GM23338 (cell line): ENCODE results near the gene CFAP97D2. TPM values are rescaled to one million over a fixed set of nuclear protein-coding genes. Genes with fewer than 3 reads are reported as not detected.
A peak's percentile ranks its signal among the peaks of the same experiment; 100 is the strongest.

Experiments used
- ATAC-seq: fragments of 200-7000 bp; cut with Tn5 transposase; 3 replicates; pipeline ENCODE4 v1.9.1; 2020
- DNase-seq: peaks from one replicate; pipeline ENCODE4 v3.0.0-alpha.2; 2015; ENCODE audit warnings: low spot score
- H2AFZ ChIP-seq: fragments of 200-600 bp; sonication (generic); 2 replicates; pipeline ENCODE4 v1.8.0; 2016; ENCODE audit warnings: antibody characterized with exemption, mild to moderate bottlenecking, moderate library complexity
- H3F3A ChIP-seq: fragments of 200-600 bp; sonication (generic); replicated peaks from 2 replicates; pipeline ENCODE4 v1.8.0; 2017; ENCODE audit warnings: antibody characterized with exemption, mixed run types, low read depth
- H3K27ac ChIP-seq: fragments of 200-600 bp; sonication (generic); 2 replicates; pipeline ENCODE4 v1.6.1; 2016; ENCODE audit warnings: low read depth
- H3K27me3 ChIP-seq: fragments of 200-600 bp; sonication (generic); 2 replicates; pipeline ENCODE4 v1.8.0; 2016; ENCODE audit warnings: mild to moderate bottlenecking, mixed run types, moderate library complexity; ENCODE audit not compliant: insufficient read depth
- H3K36me3 ChIP-seq: fragments of 200-600 bp; sonication (generic); 2 replicates; pipeline ENCODE4 v1.8.0; 2016; ENCODE audit warnings: mild to moderate bottlenecking; ENCODE audit not compliant: insufficient read depth
- H3K4me1 ChIP-seq: fragments of 200-600 bp; sonication (generic); 2 replicates; pipeline ENCODE4 v1.8.0; 2016; ENCODE audit warnings: mild to moderate bottlenecking, moderate library complexity; ENCODE audit not compliant: insufficient read depth
- H3K4me2 ChIP-seq: fragments of 200-600 bp; sonication (generic); 2 replicates; pipeline ENCODE4 v1.7.1; 2017; ENCODE audit warnings: mixed run types
- H3K4me3 ChIP-seq: fragments of 200-600 bp; sonication (generic); 2 replicates; pipeline ENCODE4 v1.6.1; 2016; ENCODE audit warnings: mixed run types
- H3K79me2 ChIP-seq: fragments of 200-600 bp; sonication (generic); replicated peaks from 2 replicates; pipeline ENCODE4 v1.8.0; 2017; ENCODE audit warnings: mild to moderate bottlenecking; ENCODE audit not compliant: insufficient read depth
- H3K9me2 ChIP-seq: fragments of 200-600 bp; sonication (generic); 2 replicates; pipeline ENCODE4 v1.8.0; 2017; ENCODE audit not compliant: insufficient read depth
- H4K20me1 ChIP-seq: fragments of 200-600 bp; sonication (generic); replicated peaks from 2 replicates; pipeline ENCODE4 v1.8.0; 2017; ENCODE audit warnings: mild to moderate bottlenecking; ENCODE audit not compliant: insufficient read depth
- H3K27ac Mint-ChIP-seq: 2 replicates; pipeline ENCODE4 v1.8.0; 2020; ENCODE audit warnings: inconsistent platforms, mild to moderate bottlenecking, moderate library complexity, mixed read lengths
- H3K27me3 Mint-ChIP-seq: 3 replicates; pipeline ENCODE4 v1.8.0; 2022; ENCODE audit warnings: low read depth, mild to moderate bottlenecking, moderate library complexity, mixed read lengths, inconsistent platforms; ENCODE audit not compliant: insufficient read depth, poor library complexity
- H3K36me3 Mint-ChIP-seq: 3 replicates; pipeline ENCODE4 v1.8.0; 2021; ENCODE audit warnings: low read depth, mild to moderate bottlenecking, inconsistent platforms, moderate library complexity, mixed read lengths
- H3K4me1 Mint-ChIP-seq: 3 replicates; pipeline ENCODE4 v1.8.0; 2020; ENCODE audit warnings: mild to moderate bottlenecking, inconsistent platforms, mixed read lengths
- H3K4me3 Mint-ChIP-seq: 3 replicates; pipeline ENCODE4 v1.8.0; 2021; ENCODE audit warnings: moderate library complexity, mild to moderate bottlenecking, inconsistent platforms, mixed read lengths
- H3K9me3 Mint-ChIP-seq: 3 replicates; pipeline ENCODE4 v1.8.0; 2020; ENCODE audit warnings: moderate library complexity, mild to moderate bottlenecking, inconsistent platforms, mixed read lengths
- CREB1 ChIP-seq: fragments of 250-450 bp; sonication (Bioruptor Pico); IDR thresholded peaks from 2 replicates; pipeline ENCODE4 v1.5.0; 2020; ENCODE audit warnings: low read depth, mild to moderate bottlenecking, moderate library complexity
- EZH2 ChIP-seq: fragments of 200-600 bp; sonication (generic); IDR thresholded peaks from one replicate; pipeline ENCODE4 v1.8.0; 2017; ENCODE audit warnings: antibody characterized with exemption, mild to moderate bottlenecking, low read depth; ENCODE audit not compliant: unreplicated experiment
- JUNB ChIP-seq: IDR thresholded peaks from one replicate; pipeline ENCODE4 v1.6.1; 2016; ENCODE audit warnings: antibody characterized with exemption; ENCODE audit not compliant: unreplicated experiment
- NANOG ChIP-seq: IDR thresholded peaks from 2 replicates; pipeline ENCODE4 v1.6.1; 2016; ENCODE audit warnings: antibody characterized with exemption, borderline replicate concordance
- STAT1 ChIP-seq: IDR thresholded peaks from one replicate; pipeline ENCODE4 v1.6.1; 2016; ENCODE audit warnings: antibody characterized with exemption; ENCODE audit not compliant: unreplicated experiment
- ZNF114 ChIP-seq: fragments of 250-450 bp; sonication (Bioruptor Pico); IDR thresholded peaks from 2 replicates; pipeline ENCODE4 v1.5.0; 2020; ENCODE audit warnings: mild to moderate bottlenecking, moderate library complexity
- ZNF331 ChIP-seq: fragments of 250-450 bp; sonication (Bioruptor Pico); IDR thresholded peaks from 2 replicates; pipeline ENCODE4 v1.5.0; 2020; ENCODE audit warnings: low read depth, mild to moderate bottlenecking, moderate library complexity
- ZNF462 ChIP-seq: fragments of 250-450 bp; sonication (Bioruptor Pico); IDR thresholded peaks from 2 replicates; pipeline ENCODE4 v1.5.0; 2020; ENCODE audit warnings: mild to moderate bottlenecking, moderate library complexity
- polyA plus RNA-seq: library from polyadenylated mRNA; unstranded; fragments of >200 nt; fragmentation: Nextera tagmentation; extraction: Ambion mirVana; gene quantifications from 2 replicates; pipeline ENCODE4 v1.2.1, GENCODE V29; 2016
- total RNA-seq: library from RNA; depleted of rRNA; stranded (reverse); fragments of >200 nt; shearing (Covaris generic); gene quantifications from 2 replicates; pipeline ENCODE4 v1.2.3, GENCODE V29; 2014
- TF ChIP-seq, protein P1 (sequence below), 2 experiments: fragments of 200-600 bp in 1 of 2; sonication (generic) in 1 of 2; conservative IDR thresholded peaks; 2 replicates each; pipeline versions ENCODE4 v1.5.1 to v1.6.1; 2016 to 2017; ENCODE audit warnings: antibody characterized with exemption in 2 of 2, low read depth in 2 of 2, mild to moderate bottlenecking in 2 of 2, moderate library complexity in 1 of 2

CFAP97D2 gene
- total and polyA plus RNA-seq, 2 experiments from 2014 or later: not detected

GRCh38 chr13:114234645-114235421 lies 55.8 kb downstream of the CFAP97D2 start, which contains the start of gene CDC16 (continued):
- TF ChIP-seq ZNF462 (CRISPR knock-in tag) (no peak), NANOG (no peak), EZH2 (no peak)

DNA sequence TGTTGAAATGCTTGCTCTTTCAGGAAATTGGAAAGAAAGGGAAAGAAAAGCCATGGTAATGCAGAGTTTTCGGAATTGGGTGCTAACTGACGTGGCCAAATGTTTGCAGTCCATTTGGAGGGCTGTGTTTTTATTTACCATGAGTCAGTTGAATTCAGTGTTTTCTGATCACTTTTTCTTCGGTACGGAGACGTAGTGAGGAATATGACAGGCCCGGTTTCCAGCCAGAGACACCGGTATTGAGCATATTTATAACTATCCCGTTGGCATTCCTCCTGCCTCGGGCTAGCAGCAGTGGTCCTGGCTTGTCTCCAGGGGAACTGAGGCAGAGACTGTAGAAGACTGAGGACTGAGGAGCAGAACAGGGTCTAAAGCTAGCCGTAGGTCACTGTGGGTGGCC lies 56.6 kb downstream of the CFAP97D2 start:
- H4K20me1 ChIP-seq: peaks cover 14% of the 10 kb centered on the region
- peak overlapping the region; percentile 93 for H3K4me3 Mint-ChIP-seq
- H3K4me2 ChIP-seq: peak overlapping the region; percentile 79
- H3K9me2 ChIP-seq: no peaks in the 10 kb centered on the region
- H3K79me2 ChIP-seq: peaks cover 36% of the 10 kb centered on the region
- H3K27me3 ChIP-seq: no peaks in the 10 kb centered on the region
- H3K36me3 ChIP-seq: peaks cover 34% of the 10 kb centered on the region
- H3K27ac ChIP-seq: no peak overlapping the region
- peak overlapping the region; percentile 60 for H3K4me3 ChIP-seq
- DNase-seq (no peak), ATAC-seq (no peak)
- H3K4me1 ChIP-seq: peaks cover 21% of the 10 kb centered on the region
- H3F3A ChIP-seq: no peaks in the 10 kb centered on the region; the same call in 1 of the 2 replicates
- H3K27ac Mint-ChIP-seq: peak overlapping the region; percentile 78
- H3K9me3 Mint-ChIP-seq: peaks cover 4% of the 10 kb centered on the region; the same call in 2 of the 3 replicates
- H3K36me3 Mint-ChIP-seq: peaks cover 49% of the 10 kb centered on the region
- peaks cover 3% of the 10 kb centered on the region for H3K27me3 Mint-ChIP-seq
- peaks cover 36% of the 10 kb centered on the region for H3K4me1 Mint-ChIP-seq
- H2AFZ ChIP-seq: no peak overlapping the region
- TF ChIP-seq ZNF114 (CRISPR knock-in tag): no peak
- no peak for TF ChIP-seq ZNF331 (CRISPR knock-in tag)
- TF ChIP-seq, protein P1, sequence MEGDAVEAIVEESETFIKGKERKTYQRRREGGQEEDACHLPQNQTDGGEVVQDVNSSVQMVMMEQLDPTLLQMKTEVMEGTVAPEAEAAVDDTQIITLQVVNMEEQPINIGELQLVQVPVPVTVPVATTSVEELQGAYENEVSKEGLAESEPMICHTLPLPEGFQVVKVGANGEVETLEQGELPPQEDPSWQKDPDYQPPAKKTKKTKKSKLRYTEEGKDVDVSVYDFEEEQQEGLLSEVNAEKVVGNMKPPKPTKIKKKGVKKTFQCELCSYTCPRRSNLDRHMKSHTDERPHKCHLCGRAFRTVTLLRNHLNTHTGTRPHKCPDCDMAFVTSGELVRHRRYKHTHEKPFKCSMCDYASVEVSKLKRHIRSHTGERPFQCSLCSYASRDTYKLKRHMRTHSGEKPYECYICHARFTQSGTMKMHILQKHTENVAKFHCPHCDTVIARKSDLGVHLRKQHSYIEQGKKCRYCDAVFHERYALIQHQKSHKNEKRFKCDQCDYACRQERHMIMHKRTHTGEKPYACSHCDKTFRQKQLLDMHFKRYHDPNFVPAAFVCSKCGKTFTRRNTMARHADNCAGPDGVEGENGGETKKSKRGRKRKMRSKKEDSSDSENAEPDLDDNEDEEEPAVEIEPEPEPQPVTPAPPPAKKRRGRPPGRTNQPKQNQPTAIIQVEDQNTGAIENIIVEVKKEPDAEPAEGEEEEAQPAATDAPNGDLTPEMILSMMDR (conservative IDR thresholded peaks at IDR 0.05; ENCODE audit: low read depth in 2 of 2): no peak
- no peak for TF ChIP-seq STAT1
- no peak for TF ChIP-seq JUNB
- no peak for TF ChIP-seq EZH2
- no peak for TF ChIP-seq CREB1 (CRISPR knock-in tag)
- TF ChIP-seq NANOG: no peak
